Heart right ventricle (tissue), 16 donors: Measurements from ENCODE around the gene SAP30BP. TPM values are rescaled to one million over a fixed set of nuclear protein-coding genes. Genes with fewer than 3 reads are reported as not detected.
"Not testable (repeated sequence)": the region's sequence is repeated elsewhere in the genome, so short reads cannot be mapped to it uniquely, and the experiment has no call there.

ENCODE experiments used
- ATAC-seq, 8 donors: fragments of 200-7000 bp; cut with Tn5 transposase; one replicate each; pipeline ENCODE4 v1.9.1; 2020; ENCODE audit warnings: mild to moderate bottlenecking in 8 of 8, moderate library complexity in 8 of 8, moderate number of reproducible peaks in 1 of 8
- DNase-seq, 2 donors: peaks; one replicate each; pipeline ENCODE4 v3.0.0-alpha.2; 2020
- H3K27ac ChIP-seq, 10 donors: fragments of 200-600 bp; sonication (generic) in 2 of 10; one replicate each; pipeline versions ENCODE4 v1.5.0 to v1.8.0; 2020 to 2022; ENCODE audit warnings: mild to moderate bottlenecking in 3 of 10
- H3K27me3 ChIP-seq, 7 donors: fragments of 200-600 bp; one replicate each; pipeline ENCODE4 v1.8.0; 2021 to 2022; ENCODE audit warnings: mild to moderate bottlenecking in 2 of 7
- H3K36me3 ChIP-seq, 9 donors: fragments of 200-600 bp; sonication (generic) in 1 of 9; one replicate each; pipeline versions ENCODE4 v1.5.0 to v1.8.0; 2020 to 2022; ENCODE audit warnings: mild to moderate bottlenecking in 2 of 9
- H3K4me1 ChIP-seq, 9 donors: fragments of 200-600 bp; sonication (generic) in 1 of 9; one replicate each; pipeline versions ENCODE4 v1.5.0 to v1.8.0; 2020 to 2022; ENCODE audit warnings: mild to moderate bottlenecking in 4 of 9
- H3K4me3 ChIP-seq, 10 donors: fragments of 200-600 bp; sonication (generic) in 2 of 10; one replicate each; pipeline versions ENCODE4 v1.5.0 to v1.8.0; 2020 to 2022; ENCODE audit warnings: mild to moderate bottlenecking in 7 of 10, moderate library complexity in 2 of 10
- H3K9me3 ChIP-seq, 11 donors: fragments of 200-600 bp in 10 of 11; sonication (generic) in 2 of 11; one replicate each; pipeline versions ENCODE4 v1.5.0 to v1.8.0; 2013 to 2022; ENCODE audit warnings: mild to moderate bottlenecking in 2 of 11, control low read depth in 1 of 11, moderate library complexity in 1 of 11
- CTCF ChIP-seq, 9 donors: fragments of 200-600 bp; sonication (generic) in 2 of 9; IDR thresholded peaks; one replicate each; pipeline versions ENCODE4 v1.5.0 to v1.8.0; 2021 to 2022; ENCODE audit warnings: antibody characterized with exemption in 9 of 9, mild to moderate bottlenecking in 5 of 9, moderate library complexity in 1 of 9
- WGBS, 2 donors: extraction: QIAGEN DNeasy Blood & Tissue Kit; methylation state at CpG; one replicate each; pipeline ENCODE4 v1.1.7; 2013; ENCODE audit warnings: inconsistent platforms in 1 of 2; 5-methylcytosine and 5-hydroxymethylcytosine counted together
- intact Hi-C, 10 donors: fragments of 100-400 bp; cut with DNase I; formaldehyde crosslinking; loops; one replicate each; pipeline versions ENCODE4 v1.11.1 to v1.14.2; 2022
- polyA plus RNA-seq, 2 donors: library from polyadenylated mRNA; stranded (reverse); fragments of 200-250 nt; gene quantifications; one replicate each; pipeline ENCODE4 v1.2.3, GENCODE V29; 2013
- total RNA-seq, 10 donors: library from RNA; stranded (reverse); fragmentation: NEBNext Ultra II Directional in 3 of 10; extraction: Animal tissue kit (Norgen Biotek cat#: 25700) in 3 of 10; gene quantifications; one replicate each; pipeline versions ENCODE4 v1.2.1 to v1.2.4, GENCODE V29; 2021 to 2023
- donor health status: Arrhythmogenic right ventricular cardiomyopathy.
- donor health status: ischemic (EF 13 %, LVEDD 7.1; RV severe dilation, severe dysfunction).
- donor health status: healthy with polysubstance abuse.
- donor health status: DM: no; HTN: yes; CAD: no.
- donor health status: DM: no; HTN: no; CAD: no.
- donor health status: ischemic (EF 25% LVEDD 6.9; RV normal size, moderate dysfunction).
- donor health status: ischemic (EF 25% LVEDD 5.7; RV mildly dilated, moderate dysfunction).
- donor health status: healthy.
- donor health status: DM: yes; HTN: yes; CAD: no.
- donor health status: Ischemic cardiomyopathy.
- donor health status: ischemic (EF 35%, LVEDD 5.7; RV mildly dilated, moderate dysfunction).
- donor health status: nonischemic (EF 11% LVEDD 7.7; RV severe dilation, severe dysfunction).
- donor health status: DM: yes; HTN: yes; CAD: no.
- donor health status: PGD.
- donor health status: ischemic (EF 29% LVEDD 5.4; RV normal size, mild dysfunction).
- donor health status: nonischemic (EF 23%, LVEDD 6.1; RV moderate dilation, normal function).

Gene SAP30BP
- total and polyA plus RNA-seq, 12 donors, result 41.7 to 115 (median 56.0) TPM

DNA sequence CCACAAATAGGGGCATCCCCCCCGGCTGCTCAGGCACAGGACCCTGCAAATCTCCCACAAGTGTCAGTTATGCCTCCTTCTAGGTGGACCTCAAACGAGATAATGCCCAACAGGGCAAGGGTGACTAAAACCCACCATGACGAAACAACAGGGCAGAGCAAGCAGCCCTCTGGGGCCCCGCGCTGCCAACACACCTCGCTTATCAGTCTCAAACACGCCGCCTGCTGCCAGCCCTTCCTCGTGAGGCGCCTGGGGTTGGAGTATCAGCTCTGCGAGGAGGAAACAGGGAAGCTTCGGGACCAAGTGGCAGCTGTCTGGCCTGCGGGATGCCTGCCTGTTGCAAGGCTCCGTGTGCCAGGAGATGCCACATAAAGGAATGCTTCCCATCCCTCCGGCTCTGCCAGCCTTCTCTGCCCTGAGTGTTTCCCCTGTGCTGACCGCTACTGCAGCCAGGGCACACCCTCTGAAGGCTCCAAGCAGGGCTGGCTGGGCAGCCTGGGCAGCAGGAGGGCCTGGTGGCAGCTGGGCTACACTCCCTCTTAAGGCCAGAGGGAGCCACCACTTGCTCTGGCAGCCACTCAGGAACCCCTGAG, 31.4 kb upstream of the SAP30BP start:
- WGBS, 2 donors, result 49 to 61% methylated on average over 16 of the region's 16 CpGs
- ATAC-seq (peak in 6 of 8 donors; percentile 19 to 50 (median 35)), DNase-seq (peak; percentile 55 to 60)
- peaks cover 14 to 77% (median 57%) of the 10 kb centered on the region in 9 donors for H3K4me1 ChIP-seq
- H3K9me3 ChIP-seq, result no peaks in the 10 kb centered on the region
- H3K27me3 ChIP-seq, result no peaks in the 10 kb centered on the region
- no peak overlapping the region for H3K4me3 ChIP-seq
- intact Hi-C loops, result loop anchor here in 1 of 10 donors (10.0 kb wide), 1 partner anchor 59 kb away; no protein-coding TSS in a partner anchor
- TF ChIP-seq CTCF (IDR thresholded peaks at IDR 0.05), result peak in 1 of 9 donors; percentile 10
- H3K27ac ChIP-seq, result peak overlapping the region; percentile 44 to 94 (median 89)
- peaks cover 0 to 28% (median 0%) of the 10 kb centered on the region in 9 donors for H3K36me3 ChIP-seq

GRCh38 chr17:75636381-75637142, 30.6 kb upstream of the SAP30BP start:
- Histone ChIP-seq H3K36me3 (peaks cover 0 to 22% (median 0%) of the 10 kb centered on the region in 9 donors), H3K9me3 (no peaks in the 10 kb centered on the region), H3K4me3 (peak overlapping the region in 2 of 10 donors; percentile 5 to 9), H3K4me1 (peaks cover 14 to 84% (median 64%) of the 10 kb centered on the region in 9 donors), H3K27ac (peak overlapping the region; percentile 47 to 94 (median 89)), H3K27me3 (no peaks in the 10 kb centered on the region)
- TF ChIP-seq CTCF (IDR thresholded peaks at IDR 0.05), result no peak
- 59 to 78% methylated on average over 19 of the region's 19 CpGs for WGBS, 2 donors
- intact Hi-C loops, result loop anchor here in 1 of 10 donors (10.0 kb wide), 1 partner anchor 58 kb away; no protein-coding TSS in a partner anchor
- DNase-seq (peak in 1 of 2 donors; percentile 54), ATAC-seq (peak in 7 of 8 donors; percentile 28 to 72 (median 42))

DNA sequence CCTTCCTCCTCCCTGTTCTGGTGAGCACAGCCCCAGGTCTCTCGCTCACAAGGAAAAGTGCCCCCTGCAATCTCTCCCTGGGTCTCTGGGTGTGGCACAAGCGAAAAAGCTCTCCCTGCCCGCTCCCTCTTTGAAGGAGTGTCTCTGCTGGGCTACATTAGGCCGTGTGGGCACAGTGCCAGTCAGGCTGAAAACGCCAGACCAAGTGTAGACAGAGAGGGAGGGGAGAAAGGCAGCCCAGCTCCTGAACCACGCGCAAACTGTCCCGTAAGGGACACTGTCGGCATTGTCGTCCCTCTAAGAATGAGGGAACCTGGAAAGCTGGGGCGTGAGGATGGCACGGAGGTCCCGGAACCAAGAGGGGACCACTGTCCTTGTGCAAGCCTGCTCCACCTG, 30.0 kb upstream of the SAP30BP start:
- WGBS, 2 donors, result 53 to 63% methylated on average over 13 of the region's 13 CpGs
- intact Hi-C loops, result loop anchor here in 1 of 10 donors (10.0 kb wide), 1 partner anchor 58 kb away; no protein-coding TSS in a partner anchor
- no peak for TF ChIP-seq CTCF (IDR thresholded peaks at IDR 0.05)
- peak in 4 of 8 donors; percentile 7 to 27 (median 15) for ATAC-seq
- peak; percentile 51 to 72 for DNase-seq
- no peaks in the 10 kb centered on the region for H3K9me3 ChIP-seq
- H3K27me3 ChIP-seq, result no peaks in the 10 kb centered on the region
- H3K27ac ChIP-seq, result peak overlapping the region; percentile 47 to 94 (median 89)
- H3K36me3 ChIP-seq, result peaks cover 0 to 20% (median 0%) of the 10 kb centered on the region in 9 donors
- peak overlapping the region in 2 of 10 donors; percentile 5 to 9 for H3K4me3 ChIP-seq
- H3K4me1 ChIP-seq, result peaks cover 14 to 90% (median 69%) of the 10 kb centered on the region in 9 donors

DNA sequence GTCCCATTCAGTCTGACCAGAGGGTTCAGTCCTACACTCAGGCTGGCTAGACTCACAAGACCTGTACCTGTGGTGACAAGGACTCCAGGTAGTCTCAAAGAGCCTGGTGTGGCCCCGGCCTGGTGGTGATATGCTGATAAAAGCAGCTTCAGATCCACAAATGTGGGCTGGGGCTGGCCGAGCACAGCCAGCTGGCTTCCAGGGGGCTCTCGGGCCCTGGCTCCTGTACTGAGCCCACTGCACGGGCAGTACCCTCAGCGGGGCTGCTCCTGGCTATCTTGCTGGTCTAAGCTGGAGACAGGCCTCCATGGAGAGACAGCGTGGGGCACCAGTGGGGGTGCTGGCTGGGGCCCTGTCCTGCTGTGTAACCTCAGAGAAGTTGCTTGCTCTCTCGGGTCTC, 29.6 kb upstream of the SAP30BP start:
- H3K4me1 ChIP-seq, result peaks cover 14 to 92% (median 69%) of the 10 kb centered on the region in 9 donors
- no peak for DNase-seq
- TF ChIP-seq CTCF (IDR thresholded peaks at IDR 0.05), result no peak
- peak overlapping the region in 8 of 10 donors; percentile 85 to 94 (median 90) for H3K27ac ChIP-seq
- H3K27me3 ChIP-seq, result no peaks in the 10 kb centered on the region
- H3K36me3 ChIP-seq, result peaks cover 0 to 22% (median 0%) of the 10 kb centered on the region in 9 donors
- H3K4me3 ChIP-seq, result no peak overlapping the region
- no peak for ATAC-seq
- no peaks in the 10 kb centered on the region for H3K9me3 ChIP-seq
- 83 to 86% methylated on average over 7 of the region's 7 CpGs for WGBS, 2 donors
- intact Hi-C loops, result loop anchor here in 1 of 10 donors (10.0 kb wide), 1 partner anchor 57 kb away; no protein-coding TSS in a partner anchor

- not testable (repeated sequence) for ATAC-seq, H3K4me3 ChIP-seq, H3K9me3 ChIP-seq, H3K27me3 ChIP-seq, DNase-seq
- Histone ChIP-seq H3K27ac (peak overlapping the region in 6 of 10 donors; percentile 85 to 94 (median 89)), H3K36me3 (peaks cover 0 to 22% (median 0%) of the 10 kb centered on the region in 9 donors), H3K4me1 (peaks cover 14 to 92% (median 64%) of the 10 kb centered on the region in 9 donors)
- intact Hi-C loops, result loop anchor here in 1 of 10 donors (10.0 kb wide), 1 partner anchor 57 kb away; no protein-coding TSS in a partner anchor
- WGBS, 2 donors, result 96 to 97% methylated on average over 12 of the region's 12 CpGs
These were observed 29.1 kb upstream of the SAP30BP start for GRCh38 chr17:75638039-75638438.
